Cardiac muscle cell (in vitro differentiated cells and primary cell): ENCODE data around the gene ABTB2. TPM values are rescaled to one million over a fixed set of nuclear protein-coding genes. Genes with fewer than 3 reads are reported as not detected.

Experiments used
- DNase-seq, 2 donors: peaks; one replicate each; pipeline versions ENCODE4 v3.0.0 to v3.0.0-alpha.2; 2010 to 2017; ENCODE audit warnings: low read depth in 1 of 2, low spot score in 1 of 2
- H3K27ac ChIP-seq: fragments of 200-600 bp; sonication (generic); 2 replicates; pipeline ENCODE4 v1.5.1; 2016
- H3K27me3 ChIP-seq: fragments of 200-600 bp; sonication (generic); 2 replicates; pipeline ENCODE4 v1.6.0; 2016; ENCODE audit warnings: control low read depth
- H3K36me3 ChIP-seq: fragments of 200-600 bp; sonication (generic); 2 replicates; pipeline ENCODE4 v1.5.1; 2016; ENCODE audit warnings: control low read depth
- H3K4me1 ChIP-seq: fragments of 200-600 bp; sonication (generic); 2 replicates; pipeline ENCODE4 v1.8.1; 2017; ENCODE audit warnings: low read depth, mild to moderate bottlenecking, mixed run types
- H3K4me3 ChIP-seq: fragments of 200-600 bp; sonication (generic); 2 replicates; pipeline ENCODE4 v1.5.1; 2016; ENCODE audit warnings: mild to moderate bottlenecking
- H3K9me3 ChIP-seq: fragments of 200-600 bp; sonication (generic); 2 replicates; pipeline ENCODE4 v1.5.1; 2017; ENCODE audit warnings: low read depth, mild to moderate bottlenecking, control low read depth
- CTCF ChIP-seq: IDR thresholded peaks from 2 replicates; pipeline ENCODE4 v1.5.1; 2012; ENCODE audit warnings: low read depth, mild to moderate bottlenecking, low read length
- polyA plus RNA-seq: library from polyadenylated mRNA; unstranded; fragments of >200 nt; fragmentation: Nextera tagmentation; extraction: Ambion mirVana; gene quantifications from 2 replicates; pipeline ENCODE4 v1.2.1, GENCODE V29; 2016
- total RNA-seq: library from RNA; depleted of rRNA; stranded (reverse); fragments of >200 nt; gene quantifications from 2 replicates; pipeline ENCODE4 v1.2.3, GENCODE V29; 2016

Gene ABTB2
- total and polyA plus RNA-seq, 2 experiments from 2014 or later = 29.0 to 61.3 TPM

GRCh38 chr11:34149274-34149673 is 208.5 kb downstream of the ABTB2 start:
- TF ChIP-seq CTCF = no peak
- H3K27me3 ChIP-seq = no peaks in the 10 kb centered on the region
- no peaks in the 10 kb centered on the region for H3K9me3 ChIP-seq
- H3K36me3 ChIP-seq = peaks cover 33% of the 10 kb centered on the region
- DNase-seq = no peak
- H3K27ac ChIP-seq = peak overlapping the region; percentile 65
- peaks cover 28% of the 10 kb centered on the region for H3K4me1 ChIP-seq
- no peak overlapping the region for H3K4me3 ChIP-seq

GRCh38 chr11:34148504-34149165 is 209.2 kb downstream of the ABTB2 start:
- no peaks in the 10 kb centered on the region for H3K9me3 ChIP-seq
- H3K4me1 ChIP-seq = peaks cover 32% of the 10 kb centered on the region
- no peak overlapping the region for H3K4me3 ChIP-seq
- peaks cover 33% of the 10 kb centered on the region for H3K36me3 ChIP-seq
- TF ChIP-seq CTCF = no peak
- no peaks in the 10 kb centered on the region for H3K27me3 ChIP-seq
- no peak for DNase-seq
- H3K27ac ChIP-seq = peak overlapping the region; percentile 65

- Histone ChIP-seq H3K36me3 (peaks cover 24% of the 10 kb centered on the region), H3K9me3 (no peaks in the 10 kb centered on the region), H3K27ac (no peak overlapping the region), H3K4me1 (peaks cover 42% of the 10 kb centered on the region), H3K4me3 (no peak overlapping the region), H3K27me3 (no peaks in the 10 kb centered on the region)
- DNase-seq = no peak
- no peak for TF ChIP-seq CTCF
Measured at GRCh38 chr11:34147581-34147980, 210.2 kb downstream of the ABTB2 start.

GRCh38 chr11:34146866-34147265 is 210.9 kb downstream of the ABTB2 start:
- H3K36me3 ChIP-seq = peaks cover 22% of the 10 kb centered on the region

GRCh38 chr11:34146411-34146810 is 211.4 kb downstream of the ABTB2 start:
- no peak for DNase-seq
- Histone ChIP-seq H3K4me1 (peaks cover 46% of the 10 kb centered on the region), H3K27ac (no peak overlapping the region), H3K36me3 (peaks cover 23% of the 10 kb centered on the region), H3K27me3 (no peaks in the 10 kb centered on the region), H3K4me3 (no peak overlapping the region), H3K9me3 (no peaks in the 10 kb centered on the region)
- no peak for TF ChIP-seq CTCF

More at GRCh38 chr11:34146866-34147265, 210.9 kb downstream of the ABTB2 start:
- no peak overlapping the region for H3K27ac ChIP-seq
- no peak overlapping the region for H3K4me3 ChIP-seq
- peaks cover 46% of the 10 kb centered on the region for H3K4me1 ChIP-seq
- no peaks in the 10 kb centered on the region for H3K27me3 ChIP-seq
- DNase-seq = no peak
- no peaks in the 10 kb centered on the region for H3K9me3 ChIP-seq
- no peak for TF ChIP-seq CTCF
